Neural crest cell (in vitro differentiated cells): Measurements from ENCODE around the gene BTBD7. TPM values are rescaled to one million over a fixed set of nuclear protein-coding genes. Genes with fewer than 3 reads are reported as not detected.

Source experiments
- DNase-seq: peaks from one replicate; pipeline ENCODE4 v3.0.0; 2021; ENCODE audit warnings: low read depth, mixed read lengths, low spot score
- H3K27ac Mint-ChIP-seq: one replicate; pipeline ENCODE4 v1.8.0; 2021; ENCODE audit warnings: mild to moderate bottlenecking, mixed read lengths; ENCODE audit not compliant: unreplicated experiment
- H3K27me3 Mint-ChIP-seq: 2 replicates; pipeline ENCODE4 v1.8.0; 2021; ENCODE audit warnings: low read depth, mild to moderate bottlenecking, mixed read lengths
- H3K36me3 Mint-ChIP-seq: 2 replicates; pipeline ENCODE4 v1.8.0; 2021; ENCODE audit warnings: low read depth, mild to moderate bottlenecking, mixed read lengths
- H3K4me1 Mint-ChIP-seq: 2 replicates; pipeline ENCODE4 v1.8.0; 2021; ENCODE audit warnings: mixed read lengths
- H3K4me3 Mint-ChIP-seq: one replicate; pipeline ENCODE4 v1.8.0; 2021; ENCODE audit warnings: mild to moderate bottlenecking, mixed read lengths
- H3K9me3 Mint-ChIP-seq: 2 replicates; pipeline ENCODE4 v1.8.0; 2021; ENCODE audit warnings: mixed read lengths
- CTCF ChIP-seq: fragments of 200-600 bp; sonication (generic); conservative IDR thresholded peaks from 2 replicates; pipeline ENCODE4 v1.5.0; 2021; ENCODE audit warnings: antibody characterized with exemption, mild to moderate bottlenecking
- total RNA-seq: library from RNA; stranded (reverse); gene quantifications from 2 replicates; pipeline ENCODE4 v1.2.1, GENCODE V29; 2021

BTBD7 gene
- total RNA-seq, 1 donor from 2014 or later: 38.0 TPM

GRCh38 chr14:93271111-93271510 lies 61.7 kb downstream of the BTBD7 start:
- no peaks in the 10 kb centered on the region for H3K27me3 Mint-ChIP-seq
- TF ChIP-seq CTCF: no peak
- peaks cover 32% of the 10 kb centered on the region for H3K4me1 Mint-ChIP-seq
- H3K9me3 Mint-ChIP-seq: no peaks in the 10 kb centered on the region
- no peak for DNase-seq
- H3K36me3 Mint-ChIP-seq: no peaks in the 10 kb centered on the region
- H3K27ac Mint-ChIP-seq: no peak overlapping the region
- no peak overlapping the region for H3K4me3 Mint-ChIP-seq

- H3K36me3 Mint-ChIP-seq: no peaks in the 10 kb centered on the region
- no peak overlapping the region for H3K27ac Mint-ChIP-seq
- no peak for TF ChIP-seq CTCF
- H3K27me3 Mint-ChIP-seq: no peaks in the 10 kb centered on the region
- DNase-seq: no peak
- H3K9me3 Mint-ChIP-seq: no peaks in the 10 kb centered on the region
- no peak overlapping the region for H3K4me3 Mint-ChIP-seq
- peaks cover 34% of the 10 kb centered on the region for H3K4me1 Mint-ChIP-seq
Measured at GRCh38 chr14:93269341-93270068, 63.3 kb downstream of the BTBD7 start.

GRCh38 chr14:93268406-93268805 lies 64.4 kb downstream of the BTBD7 start:
- no peaks in the 10 kb centered on the region for H3K27me3 Mint-ChIP-seq
- H3K4me3 Mint-ChIP-seq: no peak overlapping the region
- TF ChIP-seq CTCF: no peak
- H3K4me1 Mint-ChIP-seq: peaks cover 34% of the 10 kb centered on the region
- H3K36me3 Mint-ChIP-seq: peaks cover 3% of the 10 kb centered on the region
- H3K27ac Mint-ChIP-seq: no peak overlapping the region
- no peaks in the 10 kb centered on the region for H3K9me3 Mint-ChIP-seq
- DNase-seq: no peak

- no peak for TF ChIP-seq CTCF
- H3K27me3 Mint-ChIP-seq: no peaks in the 10 kb centered on the region
- H3K4me3 Mint-ChIP-seq: no peak overlapping the region
- peaks cover 30% of the 10 kb centered on the region for H3K4me1 Mint-ChIP-seq
- DNase-seq: no peak
- peak overlapping the region; percentile 20 for H3K27ac Mint-ChIP-seq
- H3K9me3 Mint-ChIP-seq: no peaks in the 10 kb centered on the region
- H3K36me3 Mint-ChIP-seq: peaks cover 5% of the 10 kb centered on the region
Measured at GRCh38 chr14:93267149-93267711, 65.6 kb downstream of the BTBD7 start.

- Mint-ChIP-seq H3K27me3 (no peaks in the 10 kb centered on the region), H3K4me1 (peaks cover 24% of the 10 kb centered on the region), H3K9me3 (no peaks in the 10 kb centered on the region), H3K36me3 (peaks cover 5% of the 10 kb centered on the region), H3K27ac (peak overlapping the region; percentile 38), H3K4me3 (no peak overlapping the region)
- no peak for DNase-seq
- TF ChIP-seq CTCF: no peak
Measured at GRCh38 chr14:93266127-93266526, 66.7 kb downstream of the BTBD7 start.
